NCI-H1436 treated with DMSO at 0.1 percent for 48 hours (cell line): Measurements from ENCODE around the gene OTOF.

Source experiments
- DNase-seq: peaks from one replicate; lab custom pipeline; 2025; lab: John Stamatoyannopoulos, UW

The OTOF gene

DNA sequence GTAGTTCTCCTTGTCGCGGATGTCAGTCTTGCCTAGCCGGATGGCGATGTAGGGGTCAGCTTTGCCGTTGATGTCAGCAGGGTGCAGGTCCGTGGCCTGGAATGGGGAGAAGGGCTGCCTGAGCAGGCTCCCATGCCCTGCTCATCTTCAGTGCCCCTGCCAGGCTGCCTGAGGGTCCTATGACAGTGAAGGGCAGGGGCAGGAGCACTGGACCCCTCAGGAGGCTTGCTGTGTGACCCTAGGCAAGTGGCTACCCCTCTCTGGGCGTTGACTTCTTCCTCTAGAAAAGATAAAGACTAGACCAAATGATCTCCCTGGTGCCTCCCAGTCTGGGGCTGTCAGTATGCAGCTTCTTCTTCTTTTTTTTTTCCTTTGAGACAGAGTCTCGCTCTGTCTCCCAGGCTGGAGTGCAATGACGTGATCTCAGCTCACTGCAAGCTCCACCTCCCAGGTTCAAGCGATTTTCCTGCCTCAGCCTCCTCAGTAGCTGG, 11.9 kb downstream of the OTOF start:
- DNase-seq, result no peak

DNA sequence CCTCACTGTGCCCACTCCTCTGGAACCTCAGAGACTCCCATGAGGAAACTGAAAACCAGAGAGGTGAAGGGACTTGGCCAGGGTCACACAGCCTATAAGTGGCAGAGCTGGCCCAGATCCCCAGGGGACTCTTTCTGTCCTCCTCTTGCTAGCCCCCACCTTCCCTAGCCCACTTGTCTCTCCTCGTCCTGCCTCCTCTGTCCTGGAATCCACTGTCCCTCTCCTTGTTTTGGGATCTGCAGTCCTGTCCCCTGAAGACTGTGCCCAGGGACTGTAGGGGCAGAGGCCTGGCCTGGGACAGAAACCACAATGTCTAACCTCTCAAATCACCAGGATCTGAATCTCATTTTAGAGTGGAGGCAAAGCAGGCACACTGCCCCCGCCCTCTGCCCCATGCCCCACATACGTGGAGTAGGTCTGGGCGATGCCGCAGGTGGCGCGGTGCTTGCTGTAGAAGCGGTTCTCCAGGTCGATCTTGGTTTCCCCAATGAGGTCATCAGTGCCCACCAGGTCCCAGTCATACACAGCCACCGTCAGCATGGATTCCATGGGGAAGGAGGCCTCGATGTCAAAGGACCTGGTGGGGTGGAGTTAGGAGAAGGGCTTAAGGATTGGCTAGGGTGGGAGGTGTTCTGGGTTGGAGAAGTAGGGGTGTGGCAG, 12.5 kb downstream of the OTOF start:
- no peak for DNase-seq

DNA sequence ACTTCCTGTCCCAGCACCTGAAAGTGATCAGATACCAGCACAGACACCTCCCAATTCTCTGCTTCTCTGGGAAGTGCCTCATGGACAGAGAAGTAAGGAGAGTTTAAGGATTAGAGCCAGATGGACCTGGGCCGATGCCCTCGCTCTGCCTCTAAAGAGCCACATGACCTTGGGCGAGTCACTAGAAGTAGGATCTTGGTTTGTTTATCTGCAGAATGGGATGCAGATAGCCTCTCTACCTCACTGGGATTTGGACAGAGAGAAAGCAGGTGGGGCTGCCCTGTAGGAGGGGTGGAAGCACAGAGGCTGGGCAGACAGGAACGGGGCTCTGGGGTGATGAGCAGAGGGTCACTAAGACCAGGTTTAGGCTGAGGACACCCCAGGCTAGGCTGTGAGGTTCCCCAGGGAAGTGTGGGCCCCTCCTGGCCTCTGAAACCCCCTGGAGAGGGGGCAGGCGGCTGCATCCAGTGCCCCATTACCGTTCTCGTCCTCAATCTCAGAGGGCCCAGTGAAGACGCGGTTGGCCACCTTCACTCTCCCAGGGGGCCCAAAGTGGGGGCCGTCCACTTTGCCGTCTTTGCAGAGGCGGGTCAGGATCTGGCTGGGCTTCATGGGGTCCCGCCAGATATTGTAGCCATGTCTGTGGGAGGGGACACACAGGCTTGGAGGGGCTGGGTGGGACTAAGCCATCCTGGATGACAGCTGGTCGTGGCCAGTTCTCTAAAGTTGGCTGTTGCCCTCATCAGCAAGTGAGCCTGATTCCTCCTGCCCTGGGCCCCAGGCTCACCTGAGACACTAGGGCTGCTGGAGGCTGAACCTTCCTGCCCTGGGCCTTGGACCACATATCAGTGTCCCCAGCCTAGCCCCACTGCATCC, 13.3 kb downstream of the OTOF start:
- DNase-seq, result no peak

DNA sequence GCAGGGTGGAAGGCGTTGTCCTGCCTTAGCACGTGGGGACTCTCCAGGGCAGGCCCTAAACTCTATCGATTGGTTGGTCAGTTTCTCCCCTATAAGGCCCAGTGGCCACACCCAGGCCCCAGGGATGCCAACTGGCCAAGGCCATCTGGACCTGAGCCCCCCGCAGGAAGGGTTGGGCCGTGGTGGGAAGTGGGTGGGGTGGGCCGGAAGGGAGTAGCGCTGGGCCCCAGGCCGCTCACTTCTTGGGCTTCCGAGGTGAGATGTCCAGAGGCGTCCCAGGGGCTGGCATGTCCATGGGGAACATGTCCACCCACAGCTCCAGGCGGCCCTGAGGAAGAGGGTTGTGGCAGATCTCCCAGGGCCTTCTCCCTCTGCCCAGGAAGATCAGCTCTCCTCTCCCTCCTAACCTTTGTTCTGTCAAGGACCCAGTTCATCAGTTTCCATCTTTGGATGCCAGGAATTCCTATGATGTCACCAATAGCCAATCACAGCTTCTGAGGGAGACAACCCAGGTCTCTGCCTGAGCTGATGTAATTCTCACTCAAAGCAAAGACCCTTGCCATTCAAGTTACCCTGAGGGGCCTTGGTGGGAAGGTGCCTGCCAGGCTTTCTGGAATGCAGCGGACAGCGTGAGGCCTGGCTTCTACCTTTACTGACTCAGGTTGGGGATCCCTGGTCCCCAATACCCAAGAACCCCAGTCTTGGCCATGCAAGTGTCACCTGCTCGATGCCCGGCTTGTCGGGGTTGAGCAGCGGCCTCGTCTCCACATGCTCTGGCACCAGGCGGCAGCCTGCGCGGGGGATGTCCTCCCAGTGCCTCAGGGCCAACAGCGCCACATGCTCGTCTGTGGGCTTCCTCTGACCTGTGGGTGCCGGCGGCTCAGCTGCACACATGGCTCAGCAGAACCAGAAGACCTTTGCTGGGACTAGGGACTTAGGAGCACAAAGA, 14.4 kb downstream of the OTOF start:
- DNase-seq, result no peak

DNA sequence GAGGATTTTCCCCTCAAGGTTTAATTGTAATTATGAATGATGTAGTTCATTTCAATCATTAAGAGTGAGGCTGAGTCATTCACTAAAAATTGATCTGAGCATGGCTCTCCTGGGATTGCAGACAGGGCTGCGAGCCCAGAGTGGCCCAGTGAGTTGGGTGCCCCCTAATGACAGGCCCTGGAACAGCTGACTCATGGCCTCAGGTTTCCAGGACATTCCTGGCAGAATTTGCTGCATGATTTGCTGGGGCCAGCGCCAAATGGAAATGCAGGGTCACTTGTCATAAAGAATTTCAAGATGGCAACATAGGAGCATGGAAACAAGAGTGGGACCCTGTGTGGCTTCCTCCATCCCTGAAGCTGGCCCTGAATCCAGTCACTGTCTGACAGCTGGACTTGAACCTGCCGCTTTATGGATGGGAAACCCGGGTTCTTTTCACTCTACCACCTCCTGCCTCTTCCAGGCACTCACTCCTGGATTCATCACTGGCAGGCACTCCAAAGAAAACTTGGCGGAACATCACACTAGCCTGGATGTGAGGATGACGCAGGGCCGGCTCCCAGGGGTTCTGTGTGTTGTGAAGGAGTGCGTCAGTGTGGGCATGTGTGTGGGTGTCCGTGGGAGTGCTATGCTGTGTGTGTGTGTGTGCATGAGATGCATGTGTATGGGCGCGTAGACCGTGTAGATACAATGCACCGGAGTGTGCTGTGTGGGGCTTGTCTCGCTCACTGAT, 15.2 kb downstream of the OTOF start:
- peak; percentile 24 for DNase-seq

DNA sequence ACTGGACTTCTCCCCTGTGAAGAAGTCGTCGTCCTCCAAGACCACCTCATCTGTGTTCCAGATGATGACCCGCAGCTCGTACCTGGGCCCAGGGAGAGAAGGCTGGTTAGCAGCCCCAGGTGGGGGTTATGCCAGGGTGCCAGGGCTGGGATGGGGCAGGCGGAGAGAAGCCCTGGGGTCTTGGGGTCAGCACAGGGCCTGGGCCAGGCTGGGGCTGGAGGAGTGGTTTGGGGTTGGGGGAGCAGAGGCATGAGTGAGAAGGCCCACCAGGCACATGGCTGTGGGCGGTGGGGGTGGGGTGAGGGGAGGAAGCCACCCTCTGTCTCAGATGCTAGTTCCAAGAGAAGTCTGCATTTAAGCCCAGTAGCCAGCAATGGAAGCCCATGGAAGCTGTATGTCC, 15.8 kb downstream of the OTOF start:
- DNase-seq, result no peak

DNA sequence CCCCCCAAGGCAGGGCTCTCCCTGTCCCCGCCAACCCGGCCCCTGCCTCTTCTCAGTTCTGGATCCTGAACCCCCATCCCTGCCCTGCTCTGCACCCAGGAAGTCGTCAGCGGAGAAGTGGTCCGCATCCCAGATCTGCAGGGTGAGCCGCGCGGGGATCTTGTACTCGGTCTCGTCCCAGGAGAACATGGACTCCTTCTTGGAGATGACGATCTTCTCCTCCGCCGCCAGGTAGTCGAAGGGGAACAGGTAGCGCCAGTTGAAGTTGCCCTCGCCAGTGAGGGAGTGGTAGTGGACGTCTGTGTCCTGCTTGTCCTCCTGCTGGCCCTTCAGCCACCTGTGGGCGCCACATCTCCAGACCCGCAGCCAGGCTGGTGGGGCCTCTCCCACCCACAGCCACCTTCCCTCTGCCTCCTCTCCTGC, 16.3 kb downstream of the OTOF start:
- no peak for DNase-seq

DNA sequence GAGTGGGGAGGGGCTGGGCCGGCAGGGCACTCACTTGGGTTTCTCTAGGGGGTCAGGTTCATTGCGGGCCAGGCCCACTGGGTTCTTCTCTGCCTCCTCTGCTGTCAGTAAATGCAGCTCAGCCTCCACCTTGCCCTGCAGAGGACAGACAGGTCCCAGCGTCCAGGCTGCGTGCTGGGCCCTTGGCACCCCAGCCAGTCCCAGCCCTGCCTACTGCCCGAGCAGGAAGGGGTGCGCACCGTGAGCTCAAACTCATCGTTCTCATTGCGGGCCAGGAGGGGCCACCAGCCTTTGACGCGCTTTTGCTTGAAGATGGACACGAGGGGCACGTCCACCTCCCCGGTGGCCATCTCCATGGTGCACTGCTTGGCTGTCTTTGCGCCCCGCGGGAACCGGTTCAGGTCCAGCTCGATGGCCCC, 17.3 kb downstream of the OTOF start:
- no peak for DNase-seq

DNA sequence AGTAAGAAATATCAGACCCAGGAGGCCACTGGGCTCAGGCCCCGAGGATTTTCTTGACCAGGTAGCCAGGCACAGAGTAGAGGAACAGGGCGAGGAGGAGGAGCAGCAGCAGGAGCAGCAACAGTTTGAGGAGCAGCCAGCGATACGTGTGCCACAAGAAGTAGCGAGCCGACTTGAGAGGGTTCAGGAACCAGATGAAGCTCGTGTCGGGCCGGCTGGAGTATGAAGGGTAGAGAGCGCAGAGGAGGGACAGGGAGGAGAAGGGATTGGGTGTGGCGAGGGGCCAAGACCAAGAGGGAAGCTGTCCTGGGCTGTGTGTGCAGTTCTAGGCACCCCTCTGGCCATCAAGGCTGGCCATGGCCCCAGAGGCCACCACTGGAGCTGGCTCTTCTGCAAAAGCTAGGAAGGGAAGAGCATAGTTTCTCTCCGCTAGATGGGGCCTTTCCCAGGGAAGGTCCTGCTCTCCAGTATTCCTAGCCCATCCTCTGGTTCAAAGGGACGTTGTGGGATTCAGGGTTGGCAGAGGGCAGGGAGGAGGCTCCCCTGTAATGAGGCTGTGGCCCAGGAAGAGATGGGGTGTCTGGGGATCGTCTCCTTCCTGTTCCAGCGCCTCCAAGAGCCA, 17.8 kb downstream of the OTOF start:
- no peak for DNase-seq

DNA sequence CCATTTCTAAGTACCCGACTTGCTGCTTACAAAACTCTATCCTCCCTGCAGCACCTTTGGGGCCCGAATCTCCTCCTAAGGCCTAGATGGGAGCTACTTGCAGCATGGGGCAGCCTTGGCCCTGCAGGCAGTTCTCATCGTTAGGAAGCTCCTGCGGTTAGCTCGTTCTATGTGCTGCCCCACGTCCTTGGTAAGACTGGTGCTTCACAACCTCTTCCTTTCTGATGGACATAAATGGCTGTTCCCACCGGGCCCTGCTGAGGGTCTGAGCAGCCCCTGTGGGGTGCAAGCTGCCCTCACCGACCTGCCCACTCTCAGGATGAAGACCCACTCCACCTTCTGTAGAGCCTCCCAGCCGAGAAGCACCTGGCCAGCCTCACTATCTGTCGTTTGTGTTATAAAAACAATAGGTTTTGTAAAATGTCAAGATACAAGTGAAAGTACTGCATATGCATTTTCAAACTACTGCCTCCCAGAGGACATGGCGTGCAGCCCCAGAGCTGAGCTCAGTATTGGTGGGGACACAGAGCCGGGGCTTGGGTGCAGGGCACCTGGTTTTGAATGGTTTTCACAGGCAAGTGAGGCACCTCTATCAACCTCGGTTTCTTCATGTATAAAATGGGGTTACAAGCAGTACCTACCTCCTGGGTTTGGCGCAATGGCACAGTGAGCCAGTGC, 19.4 kb downstream of the OTOF start:
- no peak for DNase-seq

DNA sequence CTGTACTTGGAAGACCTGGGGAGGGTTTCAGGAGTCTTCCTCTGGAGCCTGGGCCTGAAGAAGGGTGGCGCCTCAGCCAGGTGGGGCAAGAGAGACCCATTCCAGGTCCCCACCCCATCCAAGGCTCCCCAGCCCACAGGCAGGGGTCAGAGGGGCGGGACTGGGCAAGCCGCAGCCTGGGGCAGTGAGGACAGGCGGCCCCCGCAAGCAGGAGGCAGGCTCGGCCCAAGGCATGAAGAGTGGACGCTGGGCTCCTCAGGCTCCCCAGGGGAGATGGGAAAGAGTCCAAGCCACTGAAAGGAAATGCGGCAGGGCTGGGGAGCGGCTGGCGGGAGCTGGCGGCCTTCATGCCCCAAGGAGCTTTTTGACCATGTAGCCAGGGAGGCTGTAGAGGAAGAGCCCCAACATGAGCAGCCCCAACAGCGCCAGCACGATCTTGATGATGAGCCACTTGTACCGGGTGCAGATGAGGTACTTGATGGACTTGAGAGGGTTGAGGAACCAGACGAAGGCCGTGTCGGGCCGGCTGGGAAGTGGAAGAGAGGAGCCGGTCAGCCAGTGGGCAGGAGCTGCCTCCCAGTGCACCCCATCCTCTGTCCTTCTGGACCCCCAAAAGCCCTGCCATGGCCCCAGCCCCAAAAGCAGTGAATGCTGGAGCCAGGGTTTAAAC, 20.1 kb downstream of the OTOF start:
- DNase-seq, result no peak

DNA sequence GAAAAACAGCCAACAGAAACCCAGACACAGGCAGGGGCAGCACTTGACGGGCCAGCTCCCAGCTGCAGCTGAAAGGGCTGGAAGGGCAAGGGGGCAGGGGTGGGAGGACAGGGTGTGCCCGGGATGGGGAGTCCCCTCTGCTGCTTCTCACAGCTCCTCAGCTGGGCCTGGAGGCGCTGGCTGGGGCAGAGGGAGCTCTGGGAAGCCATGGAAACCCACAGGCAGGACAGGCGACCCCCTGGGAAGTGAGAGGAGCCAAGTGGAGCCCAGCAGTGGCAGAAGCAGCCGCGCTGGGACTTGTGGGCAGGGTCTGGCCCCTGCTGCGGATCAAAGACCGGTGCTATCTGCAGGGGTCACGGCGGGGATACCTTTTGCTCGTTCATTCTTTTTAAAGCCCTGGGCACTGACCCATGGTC, 20.7 kb downstream of the OTOF start:
- DNase-seq, result no peak

DNA sequence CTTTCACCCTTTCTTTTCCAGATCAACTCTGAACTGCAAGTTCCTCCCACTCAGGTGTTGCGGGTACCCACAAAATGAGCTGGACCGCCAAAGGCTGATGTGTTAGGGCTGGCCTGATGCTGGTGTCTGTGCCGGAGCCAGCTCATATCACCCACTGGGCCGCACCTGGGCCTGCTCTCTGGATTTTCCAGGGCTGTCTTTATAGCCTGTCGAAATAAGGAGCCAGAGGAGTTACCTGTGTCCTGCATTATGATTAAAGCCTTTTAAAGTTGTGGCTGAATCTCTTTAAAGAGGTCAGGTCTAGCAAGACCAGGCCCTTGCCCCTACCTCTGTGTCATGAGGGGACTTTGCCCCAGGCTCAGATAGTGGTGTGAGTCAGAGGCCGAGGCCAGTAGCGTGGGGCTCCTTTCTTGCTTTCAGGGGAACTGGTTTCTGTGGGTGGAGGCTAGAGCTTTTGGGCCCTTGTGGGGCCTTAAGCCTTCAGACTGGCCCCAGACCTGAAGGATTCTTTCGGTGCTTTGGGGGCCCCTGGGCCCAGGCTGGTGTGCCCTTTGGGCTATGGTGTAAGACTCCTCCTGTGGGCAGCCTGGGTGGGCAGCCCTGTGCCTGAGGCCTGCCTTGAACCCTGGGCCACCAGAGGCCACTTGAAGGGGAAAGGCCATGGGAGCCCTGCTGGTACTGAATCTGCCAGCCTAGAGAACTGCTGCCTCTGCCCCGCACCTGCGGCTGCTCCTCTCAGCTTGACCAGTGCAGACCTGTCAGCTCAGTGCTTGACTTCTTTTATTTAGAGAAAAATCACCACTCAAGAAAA, 21.3 kb downstream of the OTOF start:
- no peak for DNase-seq

DNA sequence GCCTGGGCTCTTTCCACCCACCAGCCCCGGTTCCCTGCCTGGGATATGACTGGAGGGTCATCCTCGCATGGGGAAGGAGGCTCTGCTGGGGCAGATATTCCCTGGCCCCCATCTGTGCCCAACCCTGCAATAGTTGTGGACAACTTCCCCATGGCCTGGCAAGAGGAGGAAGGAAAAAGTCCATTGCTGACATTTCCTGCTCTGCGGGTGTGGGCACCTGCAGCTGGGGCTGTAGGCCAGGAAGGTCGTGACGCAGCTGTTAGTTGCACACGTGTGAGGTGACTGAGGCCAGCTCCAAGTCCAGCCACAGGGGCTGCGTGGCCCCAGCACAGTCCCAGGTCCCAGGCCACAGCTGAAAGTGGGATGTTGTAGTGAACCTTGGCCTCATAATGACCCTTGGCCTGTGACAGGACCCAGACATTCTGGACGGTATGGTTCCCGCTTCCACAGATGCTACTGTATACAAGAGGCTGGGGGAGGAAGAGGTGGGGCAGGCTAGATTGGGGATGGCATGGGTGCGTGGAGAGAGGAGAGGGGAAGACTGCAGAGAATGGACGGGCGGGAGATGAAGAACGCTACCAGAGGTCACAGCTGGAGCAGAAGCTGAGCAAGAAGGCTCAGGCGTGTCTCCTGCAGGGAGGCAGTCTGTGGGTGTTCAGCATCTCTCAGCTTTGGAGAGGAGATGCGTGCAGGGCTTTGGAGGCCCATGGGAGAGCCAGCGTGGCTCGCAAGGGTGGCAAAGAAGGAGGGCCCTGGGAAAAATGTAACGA, 22.1 kb downstream of the OTOF start:
- DNase-seq, result no peak

DNA sequence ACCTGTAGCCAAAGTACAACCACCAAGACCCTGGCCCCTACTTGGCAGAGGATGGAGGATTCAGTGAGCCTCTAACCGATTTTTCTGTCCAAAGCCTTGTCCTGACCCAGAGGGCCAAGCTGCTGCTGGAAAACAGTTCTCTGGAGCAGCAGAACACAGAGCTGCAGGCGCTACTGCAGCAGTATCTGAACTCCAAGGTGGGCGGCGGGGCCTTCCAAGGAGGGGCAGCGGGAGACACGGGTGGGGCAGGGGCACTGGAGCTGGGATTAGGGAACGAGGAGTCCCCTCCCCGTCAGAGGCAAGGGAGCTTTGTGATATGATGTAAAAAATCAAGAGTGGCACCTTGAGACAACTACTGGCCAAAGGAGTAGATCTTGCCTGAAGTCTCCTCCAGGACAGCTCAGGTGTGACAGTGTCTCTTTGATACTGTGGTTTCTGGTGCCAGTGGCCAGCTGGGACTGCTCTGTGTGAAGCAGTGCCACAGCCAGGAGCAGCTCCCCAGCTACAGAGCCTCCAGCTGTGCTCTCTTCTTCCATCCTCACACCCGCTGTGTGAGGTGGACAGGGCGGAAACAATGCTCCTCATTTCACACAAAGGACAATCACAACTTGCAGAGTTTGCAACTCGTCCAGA, 22.8 kb downstream of the OTOF start:
- DNase-seq, result no peak

DNA sequence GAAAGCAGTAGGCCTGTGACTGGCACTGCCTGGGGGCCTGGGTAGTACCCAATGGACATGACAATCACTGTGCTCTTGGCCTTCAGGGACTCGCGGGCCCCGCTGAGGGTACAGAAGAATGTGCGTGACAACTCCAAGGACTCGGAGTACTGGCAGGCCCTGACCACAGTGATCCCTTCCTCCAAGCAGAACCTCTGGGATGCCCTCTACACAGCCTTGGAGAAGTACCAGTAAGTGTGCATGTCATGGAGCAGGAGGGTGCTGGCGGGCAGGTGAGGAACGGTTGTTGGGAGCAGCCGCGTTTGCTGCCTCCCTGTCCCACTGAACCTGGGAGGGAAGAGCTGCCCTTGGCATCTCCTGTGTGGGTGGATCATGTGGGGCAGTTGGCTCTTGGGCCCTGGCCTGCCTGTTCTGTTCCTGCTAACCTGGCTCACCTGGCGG, 23.3 kb downstream of the OTOF start:
- no peak for DNase-seq

DNA sequence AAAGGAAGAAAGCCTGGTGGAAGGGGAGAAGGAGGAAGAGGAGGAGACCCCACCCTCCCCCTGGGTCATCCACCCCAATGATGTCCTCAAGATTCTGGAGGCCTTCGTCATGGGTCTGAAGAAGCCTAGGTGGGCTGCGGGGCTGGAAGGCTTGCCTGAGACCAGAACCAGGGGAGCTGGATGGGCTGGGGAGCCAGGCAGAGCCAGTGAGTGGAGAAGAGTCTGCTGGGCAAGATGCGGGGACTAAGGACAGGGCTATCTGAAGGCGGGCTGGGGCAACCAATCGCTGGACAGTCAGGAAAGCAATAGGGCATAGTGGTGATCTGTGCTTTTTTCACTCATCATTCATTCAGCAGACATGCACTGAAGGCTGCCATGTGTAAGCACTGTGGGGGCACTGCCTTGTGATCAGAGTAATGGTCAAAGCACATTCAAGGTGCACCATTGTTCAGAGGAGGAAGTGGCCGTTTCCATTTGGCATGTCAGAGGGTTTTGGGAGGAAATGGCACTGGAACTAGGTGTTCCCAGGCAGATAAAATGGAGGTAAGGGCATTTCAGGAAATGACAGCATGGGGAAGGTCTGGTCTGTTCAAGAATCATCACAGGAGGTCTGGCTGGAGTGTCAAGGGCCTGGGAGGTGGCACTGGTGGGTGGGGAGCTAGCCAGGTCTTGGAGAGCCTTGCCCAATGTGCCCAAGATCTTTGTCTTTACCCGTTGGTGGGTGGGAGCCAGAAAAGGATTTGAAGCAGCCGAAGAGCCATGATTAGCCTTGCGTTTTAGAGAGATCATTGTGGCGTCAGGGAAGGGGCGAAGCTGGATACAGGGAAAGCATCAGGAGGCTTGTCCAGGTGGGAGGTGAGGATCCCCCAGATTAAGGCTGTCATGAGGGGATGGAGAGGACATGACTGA, 24.2 kb downstream of the OTOF start:
- no peak for DNase-seq
